ENCODE measurements around the gene PPM1F.

PPM1F gene

GRCh38 chr22:21960200-21961126, 7.8 kb upstream of the PPM1F start:
- DNase-seq (ENCODE audit: low spot score), result no peak

DNA sequence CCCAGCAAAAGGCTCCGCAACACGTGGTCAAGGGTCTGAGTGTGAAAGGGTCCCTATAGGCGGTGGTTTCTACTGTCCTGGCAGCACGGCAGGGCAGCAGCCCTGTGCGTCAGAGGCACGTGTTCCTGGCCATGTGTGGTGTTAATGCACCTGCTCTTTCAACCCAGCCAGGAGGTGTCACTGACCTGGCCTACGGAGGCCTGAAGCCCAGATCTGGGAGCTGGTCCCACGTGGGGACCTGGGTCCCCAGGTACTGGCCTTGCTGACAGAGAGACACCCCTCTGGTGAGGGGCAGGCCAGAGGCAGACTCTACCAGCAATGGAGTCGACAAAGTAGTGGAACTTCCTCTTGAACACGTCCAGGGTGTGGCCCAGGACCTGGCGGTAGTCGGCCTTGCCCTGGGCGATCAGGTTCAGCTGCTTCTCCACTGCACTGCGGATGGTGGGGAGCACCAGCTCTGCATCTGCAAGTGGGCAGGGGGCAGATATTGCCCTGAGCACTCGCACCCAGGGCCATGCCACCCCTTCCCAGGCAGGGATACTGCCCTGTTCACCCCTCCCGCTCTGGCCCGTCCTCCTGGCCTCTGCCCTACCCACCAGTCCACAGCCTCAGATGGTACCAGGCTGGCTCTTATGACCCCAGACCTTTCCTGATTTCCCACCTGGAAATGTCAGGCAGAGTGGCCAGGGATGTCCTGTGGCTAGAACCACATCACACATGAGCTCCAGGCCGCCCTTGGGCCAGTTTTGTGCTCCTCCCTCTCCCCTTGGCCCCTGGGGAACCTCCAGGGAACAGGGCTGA, 6.8 kb upstream of the PPM1F start:
- no peak for DNase-seq (ENCODE audit: low spot score)

DNA sequence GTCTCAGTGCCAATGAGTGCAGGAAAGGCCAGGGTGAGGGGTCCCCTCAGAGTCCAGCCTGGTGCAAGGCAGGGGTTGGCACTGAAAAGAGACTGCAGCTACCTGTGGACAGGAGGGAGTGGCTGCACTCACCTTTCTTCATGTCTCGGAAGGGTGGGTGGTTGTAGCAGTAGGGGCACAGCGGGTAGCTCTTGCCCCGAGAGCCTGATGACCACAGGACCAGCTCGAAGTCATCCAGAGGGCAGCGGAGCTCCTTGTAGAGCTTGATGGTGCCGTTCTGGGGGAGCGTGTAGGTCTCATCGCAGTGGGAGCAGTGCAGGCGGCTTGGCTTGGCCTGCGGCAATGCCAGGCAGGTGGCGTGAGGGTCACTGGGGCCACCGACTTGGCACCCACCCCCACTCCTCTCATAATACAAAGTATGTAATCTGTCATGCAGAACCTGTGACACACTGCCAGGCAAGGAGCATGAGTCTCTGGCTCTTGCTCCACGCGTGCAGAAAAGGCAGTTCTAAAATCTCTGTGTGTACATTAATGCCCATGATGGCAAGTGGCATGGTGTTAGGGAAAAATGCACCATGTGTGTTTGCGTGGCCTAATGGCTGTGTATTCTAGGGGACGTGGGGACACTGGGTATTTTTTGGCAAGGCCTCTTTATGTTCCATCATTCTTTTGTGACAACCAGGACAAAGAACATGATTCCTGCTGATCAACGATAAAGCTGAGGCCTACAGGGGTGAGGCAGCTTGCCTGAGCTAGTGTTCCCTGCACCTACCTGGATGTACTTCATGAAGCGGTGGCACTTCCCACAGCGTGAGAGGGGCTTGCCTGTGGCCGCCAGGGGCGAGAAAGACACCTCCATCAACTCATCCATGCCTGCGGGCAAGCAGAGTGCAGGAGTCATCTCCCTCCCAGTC, 6.0 kb upstream of the PPM1F start:
- no peak for DNase-seq (ENCODE audit: low spot score)

- DNase-seq (ENCODE audit: low spot score), result no peak
Observed at GRCh38 chr22:21951931-21952465, 650 bp downstream of the PPM1F start.

DNA sequence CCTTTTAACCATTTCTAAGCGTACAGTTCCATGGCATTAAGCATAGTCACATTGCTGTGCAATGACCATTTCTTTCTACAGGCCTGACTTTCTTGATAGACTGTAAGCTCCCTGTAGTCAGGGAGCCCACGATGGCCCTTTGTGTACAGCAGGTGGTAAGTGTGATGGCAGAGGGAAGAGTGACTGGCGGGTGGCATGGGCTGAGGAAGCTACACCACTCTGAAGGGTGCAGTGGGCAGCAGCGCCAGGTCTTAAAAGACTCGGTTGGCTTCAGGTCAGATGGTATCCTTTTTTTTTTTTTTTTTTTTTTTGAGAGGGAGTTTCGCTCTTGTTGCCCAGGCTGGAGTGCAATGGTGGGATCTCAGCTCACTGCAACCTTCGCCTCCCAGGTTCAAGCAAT, 1.6 kb downstream of the PPM1F start:
- DNase-seq (ENCODE audit: low spot score), result no peak

GRCh38 chr22:21949948-21950347, 2.7 kb downstream of the PPM1F start:
- DNase-seq (ENCODE audit: low spot score), result no peak

DNA sequence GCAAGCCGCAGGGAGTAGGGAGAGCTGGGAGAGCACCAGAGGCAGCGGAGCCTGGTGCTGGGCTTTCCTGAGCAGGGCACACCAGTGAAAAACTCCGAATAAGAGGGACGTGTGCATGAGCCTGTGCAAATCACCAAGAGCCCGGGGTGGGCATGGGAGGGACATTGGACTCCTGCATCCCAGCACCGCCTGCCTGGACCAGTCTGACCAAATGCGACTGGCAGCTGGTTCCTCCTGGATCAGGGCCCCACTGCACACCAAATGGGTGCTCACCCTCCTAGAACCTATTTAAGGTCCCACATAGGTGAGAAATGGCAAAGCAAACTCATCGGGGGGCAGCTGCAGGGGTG, 3.1 kb downstream of the PPM1F start:
- no peak for DNase-seq (ENCODE audit: low spot score)

GRCh38 chr22:21948824-21949568, 3.7 kb downstream of the PPM1F start:
- no peak for DNase-seq (ENCODE audit: low spot score)

- DNase-seq (ENCODE audit: low spot score), result no peak
Observed at GRCh38 chr22:21948390-21948789, 4.3 kb downstream of the PPM1F start.

DNA sequence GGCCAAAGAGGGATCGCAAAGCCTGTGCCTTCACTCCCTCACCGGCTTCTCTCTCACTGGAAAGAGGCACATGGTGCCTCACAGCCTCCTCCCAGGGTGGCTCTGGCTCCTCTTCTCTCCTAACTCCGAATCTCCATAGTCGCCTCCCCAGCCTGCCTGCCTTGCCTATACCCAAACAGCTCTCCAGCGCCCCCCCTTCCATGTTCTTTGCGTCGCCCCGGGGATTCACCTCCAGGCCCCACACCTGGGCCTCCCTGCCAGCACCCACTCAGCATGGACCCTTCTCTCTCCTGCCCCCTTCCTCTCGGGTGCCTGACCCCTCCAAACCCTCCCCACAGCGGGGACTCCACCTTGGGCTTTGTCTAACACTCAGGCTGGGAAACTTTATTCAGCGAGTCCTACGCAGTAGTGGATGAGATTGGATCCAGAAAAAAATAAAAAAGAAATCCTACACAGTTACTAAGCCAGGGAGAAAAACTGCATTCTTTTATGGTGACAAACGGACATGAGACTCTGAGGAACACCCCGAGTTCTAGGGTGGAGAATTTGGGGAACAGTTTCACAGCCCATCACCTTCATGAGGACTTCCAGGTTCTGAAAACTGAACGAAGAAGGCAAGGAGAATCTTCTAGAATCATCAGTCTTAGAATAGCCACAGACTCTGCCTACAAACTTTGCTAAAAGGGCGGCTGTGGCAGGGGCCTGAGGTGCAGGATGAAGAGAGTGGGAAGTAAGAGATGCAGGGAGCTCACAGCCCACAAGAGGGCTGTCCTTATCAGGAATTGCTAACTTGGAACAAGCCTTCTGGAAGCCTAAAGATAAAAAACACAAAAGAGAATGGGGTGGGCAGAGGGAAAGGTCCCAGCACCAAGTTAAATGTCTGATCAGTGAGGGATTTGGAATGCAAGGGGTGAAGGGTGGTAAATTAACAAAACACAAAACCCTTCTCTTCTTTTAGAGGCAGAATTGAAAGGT, 5.3 kb downstream of the PPM1F start:
- no peak for DNase-seq (ENCODE audit: low spot score)

DNA sequence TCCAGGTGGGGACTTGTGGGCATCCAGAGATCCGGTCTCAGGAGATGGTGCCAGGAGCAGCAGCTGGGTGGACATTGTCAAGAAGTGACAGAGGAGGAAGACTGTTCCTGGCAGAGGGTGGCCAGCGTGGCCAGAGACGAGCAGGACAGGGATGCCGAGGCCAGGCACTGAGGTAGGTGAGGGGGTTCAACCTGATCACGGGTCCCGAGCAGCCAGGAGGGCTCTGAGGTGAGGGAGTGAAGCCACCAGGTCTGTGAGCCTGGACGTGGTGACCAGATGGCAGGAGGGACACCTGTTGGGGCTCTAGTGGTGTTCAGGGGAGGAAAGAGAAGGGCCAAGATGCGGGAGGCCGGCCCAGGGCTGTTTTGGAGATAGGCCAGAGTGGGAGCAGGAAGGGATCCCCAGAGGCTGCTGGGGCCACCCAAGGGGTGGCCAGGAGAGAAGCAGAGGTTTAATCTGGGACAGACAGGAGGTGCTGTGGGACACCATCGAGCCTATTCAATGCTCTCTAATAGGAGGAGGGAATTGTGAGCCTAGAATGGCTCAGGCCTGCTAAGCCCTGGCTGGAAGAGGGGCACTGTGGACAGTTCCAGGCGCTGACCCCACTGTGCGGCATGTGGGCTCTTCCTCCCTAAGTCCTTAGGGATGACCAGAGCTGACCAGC, 6.3 kb downstream of the PPM1F start:
- DNase-seq (ENCODE audit: low spot score), result no peak

- no peak for DNase-seq (ENCODE audit: low spot score)
Observed at GRCh38 chr22:21945453-21946261, 7.0 kb downstream of the PPM1F start.

DNA sequence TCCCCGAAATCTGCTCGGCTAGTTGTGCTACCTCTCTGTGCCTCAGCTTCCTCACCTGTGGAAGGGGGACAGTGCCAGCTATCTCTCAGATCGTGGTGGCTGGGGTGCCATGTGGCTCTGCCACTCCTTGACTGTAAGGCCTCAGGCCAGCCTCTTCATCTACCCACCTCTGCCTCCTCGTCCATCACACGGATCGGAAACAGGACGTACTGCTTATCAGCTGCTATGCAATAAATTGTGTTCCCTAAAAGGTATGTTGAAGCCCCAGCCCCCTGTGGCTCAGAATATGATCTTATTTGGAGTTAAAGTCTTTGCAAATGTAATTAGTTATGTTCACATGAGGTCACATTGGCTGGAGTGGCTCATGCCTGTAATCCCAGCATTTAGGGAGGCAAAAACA, 7.8 kb downstream of the PPM1F start:
- DNase-seq (ENCODE audit: low spot score), result no peak

DNA sequence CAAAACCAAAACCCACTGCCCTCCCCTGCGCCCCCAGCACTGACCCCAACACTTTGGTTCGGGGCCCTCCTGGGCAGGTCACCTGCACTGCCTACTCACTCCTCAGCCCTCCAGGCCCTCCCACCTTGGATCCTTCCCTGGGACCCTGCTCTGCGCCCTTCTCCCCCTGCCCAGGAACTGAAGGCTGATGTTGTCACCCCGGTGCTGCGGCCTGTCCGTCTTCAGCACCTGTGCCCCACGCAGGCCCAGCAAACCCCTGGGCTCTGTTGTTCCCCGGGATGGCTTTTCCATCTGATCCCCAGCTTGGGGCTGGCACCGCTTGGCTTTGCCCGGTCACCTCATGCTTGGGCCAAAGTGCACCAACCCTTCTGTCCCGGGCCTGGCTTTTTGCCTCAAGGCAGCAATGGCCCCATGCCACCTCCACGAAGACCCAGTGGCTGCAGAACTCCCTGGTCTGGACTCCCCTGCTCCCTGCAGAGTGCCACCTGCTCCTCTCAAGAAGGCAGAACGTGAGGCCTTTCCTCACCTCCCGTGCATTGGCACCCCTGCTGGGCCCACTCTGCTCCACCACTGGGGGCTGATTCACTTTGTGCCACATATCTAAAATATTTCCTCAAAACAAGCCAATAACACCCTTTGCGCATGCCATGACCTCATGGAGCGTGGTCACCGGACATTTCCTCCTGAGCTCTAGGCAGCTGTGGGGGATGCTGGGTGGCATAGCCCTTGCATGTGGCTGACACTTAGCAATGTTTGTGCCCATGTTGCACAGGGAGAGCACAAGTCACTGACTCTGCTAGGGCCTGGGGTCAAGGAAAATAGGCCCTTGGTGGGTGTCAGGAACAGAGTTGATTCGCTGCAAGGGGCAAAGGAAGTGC, 8.8 kb downstream of the PPM1F start:
- DNase-seq (ENCODE audit: low spot score), result no peak

- DNase-seq (ENCODE audit: low spot score), result no peak
Observed at GRCh38 chr22:21942407-21943343, 10.0 kb downstream of the PPM1F start.

- no peak for DNase-seq (ENCODE audit: low spot score)
Observed at GRCh38 chr22:21941921-21942320, 10.7 kb downstream of the PPM1F start.
